Measurements from ENCODE around the gene WDR27. TPM values are rescaled to one million over a fixed set of nuclear protein-coding genes. Genes with fewer than 3 reads are reported as not detected.

The WDR27 gene
- polyA plus RNA-seq, 3 donors, result 0.95 to 20.5 (median 2.0) TPM

GRCh38 chr6:169539176-169539897 is 162.5 kb downstream of the WDR27 start:
- H3K4me1 ChIP-seq (ENCODE audit: control insufficient read depth in 1 of 2, insufficient read depth in 2 of 2, low read length in 2 of 2), result no peaks in the 10 kb centered on the region
- no peaks in the 10 kb centered on the region for H3K4me1 Mint-ChIP-seq
- H3K27me3 Mint-ChIP-seq (ENCODE audit: low read depth in 3 of 3), result no peaks in the 10 kb centered on the region
- no peak overlapping the region for H3K27ac ChIP-seq (ENCODE audit: low read depth in 1 of 2, low read length in 2 of 2)
- intact Hi-C loops (cut with micrococcal nuclease), result no loop called here
- H3K36me3 ChIP-seq (replicated peaks in 1 of 2; ENCODE audit: control insufficient read depth in 1 of 2, insufficient read depth in 2 of 2, low read length in 2 of 2), result no peaks in the 10 kb centered on the region
- no peak overlapping the region for H3K4me3 ChIP-seq (replicated peaks in 1 of 3; ENCODE audit: low read depth in 2 of 3, low read length in 3 of 3)
- no peak overlapping the region for H2AFZ ChIP-seq (ENCODE audit: insufficient read depth, low read depth, low read length, poor library complexity, severe bottlenecking)
- H3K36me3 Mint-ChIP-seq, result no peaks in the 10 kb centered on the region
- H3K79me2 ChIP-seq (ENCODE audit: insufficient read depth, low read length), result no peaks in the 10 kb centered on the region
- H3K9ac ChIP-seq (ENCODE audit: insufficient read depth, low read length, poor library complexity, severe bottlenecking), result no peak overlapping the region
- no peaks in the 10 kb centered on the region for H3K27me3 ChIP-seq (ENCODE audit: control insufficient read depth in 2 of 2, insufficient read depth in 2 of 2, low read length in 2 of 2)
- H3K9me3 Mint-ChIP-seq, result peaks cover 7 to 30% (median 15%) of the 10 kb centered on the region in 7 donors
- H3K4me2 ChIP-seq (replicated peaks; ENCODE audit: extremely low read depth, low read length, poor library complexity, severe bottlenecking), result no peak overlapping the region
- 96% methylated on average over 4 of the region's 5 CpGs for WGBS (ENCODE audit: insufficient coverage)
- H3K4me3 Mint-ChIP-seq, result no peak overlapping the region
- H3K9me3 ChIP-seq (replicated peaks in 1 of 2; ENCODE audit: control insufficient read depth in 1 of 2, insufficient read depth in 1 of 2, low read length in 2 of 2), result peaks cover 5 to 6% of the 10 kb centered on the region in 2 donors
- no peak for TF ChIP-seq CTCF (IDR thresholded peaks at IDR 0.05)
- DNase-seq, result no peak
- H3K27ac Mint-ChIP-seq, result no peak overlapping the region
- no peaks in the 10 kb centered on the region for H4K20me1 ChIP-seq (ENCODE audit: insufficient read depth, low read length)

GRCh38 chr6:169536446-169537170 is 165.2 kb downstream of the WDR27 start:
- no peak for TF ChIP-seq CTCF (IDR thresholded peaks at IDR 0.05)
- Histone ChIP-seq H3K4me1 (ENCODE audit: control insufficient read depth in 1 of 2, insufficient read depth in 2 of 2, low read length in 2 of 2) (no peaks in the 10 kb centered on the region), H2AFZ (ENCODE audit: insufficient read depth, low read depth, low read length, poor library complexity, severe bottlenecking) (no peak overlapping the region), H3K27me3 (ENCODE audit: control insufficient read depth in 2 of 2, insufficient read depth in 2 of 2, low read length in 2 of 2) (no peaks in the 10 kb centered on the region), H3K4me3 (replicated peaks in 1 of 3; ENCODE audit: low read depth in 2 of 3, low read length in 3 of 3) (no peak overlapping the region), H3K9me3 (replicated peaks in 1 of 2; ENCODE audit: control insufficient read depth in 1 of 2, insufficient read depth in 1 of 2, low read length in 2 of 2) (peaks cover 11 to 13% of the 10 kb centered on the region in 2 donors), H4K20me1 (ENCODE audit: insufficient read depth, low read length) (no peaks in the 10 kb centered on the region), H3K36me3 (replicated peaks in 1 of 2; ENCODE audit: control insufficient read depth in 1 of 2, insufficient read depth in 2 of 2, low read length in 2 of 2) (no peaks in the 10 kb centered on the region), H3K27ac (ENCODE audit: low read depth in 1 of 2, low read length in 2 of 2) (no peak overlapping the region), H3K79me2 (ENCODE audit: insufficient read depth, low read length) (no peaks in the 10 kb centered on the region), H3K9ac (ENCODE audit: insufficient read depth, low read length, poor library complexity, severe bottlenecking) (no peak overlapping the region), H3K4me2 (replicated peaks; ENCODE audit: extremely low read depth, low read length, poor library complexity, severe bottlenecking) (no peak overlapping the region)
- no peaks in the 10 kb centered on the region for H3K4me1 Mint-ChIP-seq
- no peaks in the 10 kb centered on the region for H3K36me3 Mint-ChIP-seq
- DNase-seq, result no peak
- peaks cover 14 to 34% (median 24%) of the 10 kb centered on the region in 7 donors for H3K9me3 Mint-ChIP-seq
- H3K27ac Mint-ChIP-seq, result no peak overlapping the region
- peaks cover 0 to 1% (median 0%) of the 10 kb centered on the region in 3 donors for H3K27me3 Mint-ChIP-seq (ENCODE audit: low read depth in 3 of 3)
- no peak overlapping the region for H3K4me3 Mint-ChIP-seq
- intact Hi-C loops (cut with micrococcal nuclease), result no loop called here
- no CpG with 5 or more reads among the region's 5 CpGs for WGBS (ENCODE audit: insufficient coverage)

Measured in CD14-positive monocyte (primary cell).